NCI-H187 (cell line): Measurements from ENCODE around the gene SLC35E2B.
"Not testable (repeated sequence)": the region's sequence is repeated elsewhere in the genome, so short reads cannot be mapped to it uniquely, and the experiment has no call there.

ENCODE experiments used
- DNase-seq, 2 experiments: peaks; one replicate each; lab custom pipeline; 2025; lab: John Stamatoyannopoulos, UW

SLC35E2B gene

GRCh38 chr1:1674806-1675205, 17.8 kb downstream of the SLC35E2B start:
- DNase-seq, result not testable (repeated sequence)

DNA sequence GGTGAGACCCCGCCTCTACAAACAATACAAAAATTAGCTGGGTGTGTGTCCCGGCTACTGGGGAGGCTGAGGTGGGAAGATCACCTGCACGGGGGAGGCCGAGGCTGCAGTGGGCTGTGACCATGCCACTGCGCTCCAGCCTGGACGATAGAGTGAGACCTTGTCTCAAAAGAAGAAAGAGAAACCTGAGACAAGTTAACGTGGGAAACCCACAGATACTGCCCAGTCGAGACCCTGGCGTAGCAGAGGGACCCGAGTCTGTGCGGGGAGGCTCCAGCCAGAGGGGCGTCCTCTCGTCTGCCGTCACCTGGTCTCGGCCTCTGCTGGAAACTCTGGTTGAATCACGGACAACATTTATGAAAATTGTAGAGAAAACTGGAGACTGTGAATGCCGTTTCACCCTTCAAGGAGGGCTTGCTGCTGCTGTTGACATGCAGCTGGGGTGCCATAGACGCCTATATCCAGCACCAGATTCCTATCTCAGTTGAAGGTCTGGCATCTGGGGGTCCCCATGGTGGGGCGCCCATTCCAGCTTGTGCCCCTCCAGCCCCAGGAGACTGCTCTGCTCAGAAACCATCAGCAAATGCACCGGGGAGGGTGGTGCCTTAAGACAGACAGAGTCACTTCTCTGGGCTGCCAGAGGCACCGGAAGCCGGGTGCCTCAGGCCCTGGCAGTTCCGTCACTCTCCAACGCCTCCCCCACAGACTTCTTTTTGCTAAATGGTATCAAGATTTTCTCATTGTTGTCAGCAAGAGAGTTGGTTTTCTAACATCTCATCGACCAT, 20.2 kb downstream of the SLC35E2B start:
- DNase-seq, result no peak

DNA sequence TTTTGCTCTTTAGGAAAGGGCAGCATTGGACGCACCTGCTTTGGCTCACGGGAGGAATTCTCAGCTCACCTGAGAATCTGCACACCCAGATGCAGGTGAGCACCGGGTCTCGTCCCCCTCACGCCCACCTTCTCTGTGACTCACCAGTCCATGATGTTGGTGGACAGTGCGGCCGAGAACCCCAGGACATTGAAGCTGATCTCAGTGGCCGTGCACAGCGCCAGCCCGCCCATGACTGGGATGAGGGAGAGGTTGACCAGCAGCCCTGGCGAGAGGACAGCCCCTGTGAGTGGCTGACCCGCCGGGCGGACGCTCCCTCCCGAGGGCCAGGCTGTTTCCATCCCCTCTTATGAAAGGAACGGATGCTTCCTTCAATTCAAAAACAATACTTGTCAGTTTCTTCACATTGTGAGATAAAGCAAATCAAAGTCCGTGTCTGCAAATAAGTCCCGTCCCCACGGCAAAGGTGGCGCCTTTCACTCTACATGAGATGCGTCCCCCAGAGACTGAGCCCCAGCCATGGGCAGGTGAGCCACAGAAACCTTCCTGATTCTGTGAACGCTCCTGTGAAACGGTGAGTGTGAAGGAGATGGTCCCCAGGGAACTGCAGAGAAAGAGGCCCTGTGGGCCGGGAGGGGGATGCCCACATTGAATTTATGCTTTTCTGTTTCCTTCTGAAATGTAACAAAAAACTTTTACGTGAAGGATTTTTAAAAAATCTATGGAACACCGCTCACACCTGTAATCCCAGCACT, 21.1 kb downstream of the SLC35E2B start:
- no peak for DNase-seq

- no peak for DNase-seq
Observed at GRCh38 chr1:1670866-1671265, 21.7 kb downstream of the SLC35E2B start.

GRCh38 chr1:1669468-1670440, 22.8 kb downstream of the SLC35E2B start:
- no peak for DNase-seq

GRCh38 chr1:1666526-1666925, 26.1 kb downstream of the SLC35E2B start:
- no peak for DNase-seq

DNA sequence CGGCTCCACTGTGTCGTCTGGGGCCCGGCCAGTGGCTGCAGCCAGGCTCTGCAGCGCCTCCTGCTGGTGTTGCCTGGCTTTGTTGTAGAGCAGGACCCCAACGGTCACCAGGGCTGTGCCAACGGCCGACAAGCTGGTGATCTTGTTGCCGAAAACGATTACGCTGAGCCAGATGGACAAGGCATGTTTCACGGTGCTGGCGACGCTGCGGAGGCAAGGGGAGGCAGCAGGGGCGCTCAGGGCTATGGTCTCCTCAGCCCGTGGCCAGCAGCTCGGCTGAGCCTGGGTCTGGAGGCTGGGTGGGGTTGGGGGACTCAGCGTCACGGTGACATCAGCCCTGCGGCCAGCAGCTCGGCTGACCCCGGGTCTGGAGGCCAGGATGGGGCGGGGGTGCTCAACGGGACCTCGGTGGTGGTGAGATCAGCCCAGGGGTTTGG, 26.8 kb downstream of the SLC35E2B start:
- DNase-seq, result no peak

DNA sequence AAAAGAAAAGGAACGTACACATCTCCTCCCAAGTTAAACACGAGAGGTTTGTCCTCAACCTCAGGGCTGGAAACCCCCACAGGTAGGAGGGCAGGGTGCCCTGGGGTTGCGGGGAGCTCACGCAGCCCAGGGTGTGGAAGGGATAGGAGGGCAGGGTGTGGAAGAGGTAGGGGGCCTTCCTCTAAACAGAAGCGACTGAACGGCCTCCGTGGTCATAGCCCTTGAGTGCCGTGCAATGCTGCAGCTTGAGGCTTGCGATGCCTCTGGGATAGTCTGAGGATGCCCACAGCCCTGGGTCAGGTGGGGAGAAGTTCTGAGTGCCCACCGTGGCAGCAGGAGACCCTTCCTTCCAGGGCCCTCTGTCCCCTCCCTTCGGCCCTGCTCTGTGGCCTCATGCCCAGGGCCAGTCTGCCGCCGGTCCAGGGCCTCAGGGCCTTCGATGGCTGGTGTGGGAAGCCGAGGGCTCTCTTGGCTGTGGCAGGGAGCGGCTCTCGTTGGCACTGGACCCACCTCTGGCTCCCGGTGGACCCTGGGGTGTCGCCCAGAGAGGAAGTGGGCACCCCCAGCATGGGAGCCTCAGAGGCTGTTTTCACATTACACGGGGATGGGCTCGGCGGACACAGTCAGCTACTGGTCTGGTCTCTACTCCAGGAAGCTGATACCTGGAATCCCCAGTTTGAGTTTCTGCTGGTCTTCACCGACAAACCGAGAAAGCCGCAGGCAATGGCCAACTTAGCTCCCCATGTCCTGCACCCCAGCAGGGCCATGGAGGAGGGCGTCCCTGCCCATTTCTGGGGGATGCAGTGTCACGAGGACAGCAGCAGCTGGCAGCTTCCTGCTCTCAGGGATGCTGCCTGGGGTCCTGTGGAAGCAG, 27.4 kb downstream of the SLC35E2B start:
- no peak for DNase-seq

- DNase-seq, result not testable (repeated sequence)
Observed at GRCh38 chr1:1664318-1664717, 28.3 kb downstream of the SLC35E2B start.

GRCh38 chr1:1662830-1663560, 29.6 kb downstream of the SLC35E2B start:
- not testable (repeated sequence) for DNase-seq

DNA sequence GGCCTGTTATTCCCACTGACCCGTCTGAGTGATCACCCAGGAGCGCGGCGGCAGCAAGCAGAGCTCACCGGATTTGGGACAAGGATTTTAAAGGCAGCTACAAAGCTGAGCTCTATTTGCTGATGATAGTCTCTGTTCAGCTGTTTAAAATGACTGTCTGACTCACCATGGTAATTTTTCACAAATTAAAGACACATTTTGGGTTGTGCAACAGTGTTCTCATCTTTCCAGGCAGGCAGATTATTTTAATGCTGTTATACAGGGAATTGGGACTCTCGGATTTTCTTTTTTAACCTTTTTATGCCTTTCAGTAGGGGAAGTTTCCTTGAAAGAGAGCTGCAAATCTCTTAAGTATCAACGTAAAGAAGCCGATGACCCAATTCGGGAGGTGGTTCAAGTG, 30.2 kb downstream of the SLC35E2B start:
- DNase-seq, result not testable (repeated sequence)

DNA sequence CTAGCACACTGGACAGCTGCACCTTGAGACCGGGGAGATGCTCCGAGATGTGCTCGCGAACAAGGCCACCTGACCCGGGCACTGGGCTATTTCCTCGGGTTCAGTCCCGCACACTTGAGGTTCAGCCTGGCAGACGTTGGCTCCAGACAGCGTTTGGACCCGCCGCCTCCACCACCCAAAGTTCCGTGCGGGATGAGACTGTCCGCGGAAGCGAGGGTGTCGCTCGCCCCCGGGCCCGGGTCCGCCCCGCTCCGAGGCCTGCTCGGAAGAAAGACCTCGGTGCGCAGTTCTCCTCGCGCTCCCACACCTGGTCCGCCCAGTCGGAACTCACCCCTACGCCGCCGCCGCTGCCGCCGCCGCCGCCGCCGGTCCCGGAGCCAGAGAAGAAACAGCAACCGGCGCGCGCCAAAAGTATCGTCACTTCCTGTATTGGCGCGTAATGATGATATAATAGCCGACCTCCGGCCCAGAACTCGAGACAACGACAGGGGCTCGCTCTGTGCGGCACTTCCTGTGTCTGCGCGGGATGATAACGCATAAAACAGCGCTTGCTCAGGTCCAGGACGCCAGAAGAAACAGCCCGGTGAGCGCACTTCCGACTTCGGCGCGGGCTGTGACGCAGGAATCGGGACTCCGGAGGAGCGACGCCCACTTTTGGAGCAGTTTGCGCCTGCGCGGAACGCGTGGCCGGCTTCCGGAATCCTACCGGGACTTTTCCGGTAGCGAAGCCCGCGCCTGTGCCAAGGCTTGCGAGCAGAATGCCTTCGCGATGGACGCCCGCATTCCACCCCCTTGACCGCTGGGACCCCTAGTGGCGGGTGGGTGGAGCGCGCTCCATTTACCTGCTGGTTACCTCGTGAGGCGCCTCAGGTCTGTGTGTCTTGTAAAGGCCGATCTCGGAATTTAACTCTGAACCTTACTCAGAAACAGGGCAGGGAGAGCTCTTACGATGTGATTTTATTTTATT, 33.7 kb downstream of the SLC35E2B start, which contains the start of gene CDK11B:
TSS of gene CDK11B (minus strand) at position 422 of the 967 bp plus-strand sequence. CDS start 1,519 bp downstream, outside the sequence.
- peak; percentile 79 to 83 for DNase-seq

- DNase-seq, result not testable (repeated sequence)
Observed at GRCh38 chr1:1648265-1648664, 44.3 kb downstream of the SLC35E2B start.

DNA sequence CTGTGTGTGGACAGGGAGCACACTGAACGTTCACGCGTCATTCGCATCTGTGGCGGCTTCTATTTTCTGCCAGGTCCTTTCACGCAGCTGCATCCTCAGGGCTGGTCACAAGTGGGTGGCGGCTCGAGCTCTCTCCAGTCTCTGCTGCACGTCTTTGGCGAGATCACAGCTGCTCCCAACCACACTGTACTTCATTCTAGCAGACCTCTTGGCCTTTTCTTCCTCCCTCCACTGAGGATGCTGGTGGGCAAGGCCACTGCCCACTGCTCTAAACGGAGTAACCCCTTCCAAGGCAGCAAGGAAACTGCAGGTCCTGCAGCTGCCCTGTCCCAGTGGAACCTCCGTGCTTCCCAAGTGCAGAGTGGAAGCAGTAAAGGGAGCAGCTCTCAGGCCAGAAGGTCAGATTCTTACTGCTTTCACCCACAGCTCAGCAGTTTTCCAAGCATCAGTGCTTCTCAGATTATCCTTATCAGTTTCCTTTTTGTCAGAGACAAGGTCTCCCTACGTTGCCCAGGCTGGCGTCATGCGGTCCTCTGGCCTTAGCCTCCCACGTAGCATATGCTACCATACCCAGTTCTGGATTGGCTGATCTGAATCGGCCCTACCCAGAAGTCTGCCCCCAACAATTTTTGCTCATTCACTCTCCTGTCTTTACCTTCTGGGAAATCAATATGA, 44.9 kb downstream of the SLC35E2B start:
- not testable (repeated sequence) for DNase-seq

GRCh38 chr1:1646326-1646725, 46.3 kb downstream of the SLC35E2B start:
- DNase-seq, result not testable (repeated sequence)

- DNase-seq, result not testable (repeated sequence)
Observed at GRCh38 chr1:1640711-1641461, 51.7 kb downstream of the SLC35E2B start.

DNA sequence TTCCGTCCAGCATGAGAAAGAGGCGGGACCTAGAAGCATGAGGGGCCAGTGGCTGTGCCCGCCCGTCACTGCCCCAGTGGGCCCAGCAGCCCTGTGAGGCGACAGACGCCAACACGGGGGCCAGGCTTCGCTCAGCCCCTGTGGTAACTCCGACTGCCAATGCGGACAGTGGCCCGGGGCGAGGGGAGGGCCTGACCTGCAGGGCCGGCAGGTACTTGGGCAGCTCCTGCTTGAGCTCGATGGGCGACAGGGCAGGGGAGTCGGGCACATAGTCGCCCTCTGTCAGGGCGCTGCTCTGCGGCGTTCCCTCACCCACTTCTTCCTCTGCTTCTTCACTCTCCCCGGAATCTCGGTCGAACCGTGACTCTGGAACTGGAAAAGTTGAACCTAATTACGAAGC, 52.5 kb downstream of the SLC35E2B start:
- not testable (repeated sequence) for DNase-seq

DNA sequence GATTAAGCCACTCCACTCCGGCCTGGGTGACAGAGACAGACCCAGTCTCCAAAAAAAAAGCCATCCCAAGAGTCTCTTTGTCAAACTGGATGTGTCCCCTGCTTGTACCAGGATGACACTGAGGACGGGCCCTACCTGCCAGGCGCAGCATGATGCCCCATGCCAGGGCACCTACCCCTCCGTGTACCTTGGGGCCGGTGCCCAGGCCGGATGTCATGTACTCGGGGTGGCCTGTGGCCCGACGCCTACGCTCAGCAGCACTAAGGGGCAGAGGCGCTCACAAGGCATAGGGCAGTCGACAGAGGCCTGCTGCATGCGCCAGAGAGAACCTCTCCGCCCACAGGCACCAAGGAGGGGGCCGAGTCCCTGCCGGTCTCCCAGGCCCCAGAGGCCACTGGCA, 53.2 kb downstream of the SLC35E2B start:
- not testable (repeated sequence) for DNase-seq
